GM21786 (cell line): ENCODE measurements around the gene PTPN14.
A peak's percentile ranks its signal among the peaks of the same experiment; 100 is the strongest.

Experiments
- ATAC-seq: cut with Tn5 transposase; IDR thresholded peaks from one replicate; pipeline ENCODE4 v1.9.1; 2021; ENCODE audit not compliant: unreplicated experiment

The PTPN14 gene

DNA sequence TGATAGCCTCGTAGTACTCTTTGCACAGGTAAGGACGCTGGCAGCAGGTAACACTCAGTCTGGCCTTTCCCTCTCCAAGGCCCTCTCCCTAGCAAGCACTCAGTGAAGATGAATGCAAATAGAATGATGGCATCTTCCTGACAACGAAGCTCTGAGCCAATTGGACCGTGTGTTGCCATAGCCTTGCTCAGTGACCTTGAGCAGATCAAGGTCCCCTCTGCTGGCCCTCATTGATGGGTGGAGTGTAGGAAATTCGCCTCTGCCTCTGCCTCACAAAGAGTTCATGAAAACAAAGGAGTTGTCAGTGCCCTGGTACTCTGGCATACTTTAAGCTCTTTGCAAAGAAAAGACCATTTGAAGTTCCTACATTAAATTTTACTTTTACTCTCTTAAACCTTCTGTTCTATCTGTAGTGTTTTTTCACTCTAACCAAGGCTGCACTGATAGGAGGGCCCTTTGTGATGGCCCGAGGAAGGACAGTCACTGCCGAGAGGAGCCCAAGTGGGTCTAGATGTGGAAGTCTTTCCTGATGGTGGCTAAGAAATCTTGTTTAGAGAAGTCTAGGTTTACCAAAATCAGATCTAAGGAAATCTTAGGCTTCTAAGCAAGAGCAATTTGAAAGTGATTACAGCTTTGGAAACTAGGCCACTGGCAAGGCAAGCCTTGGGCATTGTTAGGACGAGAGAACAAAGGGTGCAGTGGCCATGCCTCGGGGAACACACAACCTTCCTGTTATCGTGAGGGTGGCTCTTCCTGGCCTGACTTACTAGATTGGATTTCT, 232.3 kb downstream of the PTPN14 start:
- ATAC-seq: no peak

DNA sequence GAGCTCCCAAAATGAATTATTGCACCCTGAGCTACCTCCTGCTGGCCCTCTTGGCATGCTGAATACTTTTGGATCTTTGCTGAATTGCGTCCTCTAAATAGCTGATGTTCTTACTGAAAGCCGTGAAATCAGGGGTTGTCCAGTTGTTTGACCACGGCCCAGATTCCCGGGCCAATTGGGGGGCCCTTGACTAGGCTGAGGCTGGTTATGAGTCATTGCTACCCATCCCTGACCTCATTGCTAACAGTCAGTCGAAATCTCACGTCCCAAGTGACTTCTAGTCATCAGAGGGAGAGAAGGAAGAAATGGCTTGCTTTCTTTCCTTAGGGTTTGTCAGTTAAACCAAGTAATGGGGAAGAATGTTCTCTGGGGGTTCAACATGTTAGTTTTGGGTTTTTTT, 233.0 kb downstream of the PTPN14 start:
- ATAC-seq: peak; percentile 45

DNA sequence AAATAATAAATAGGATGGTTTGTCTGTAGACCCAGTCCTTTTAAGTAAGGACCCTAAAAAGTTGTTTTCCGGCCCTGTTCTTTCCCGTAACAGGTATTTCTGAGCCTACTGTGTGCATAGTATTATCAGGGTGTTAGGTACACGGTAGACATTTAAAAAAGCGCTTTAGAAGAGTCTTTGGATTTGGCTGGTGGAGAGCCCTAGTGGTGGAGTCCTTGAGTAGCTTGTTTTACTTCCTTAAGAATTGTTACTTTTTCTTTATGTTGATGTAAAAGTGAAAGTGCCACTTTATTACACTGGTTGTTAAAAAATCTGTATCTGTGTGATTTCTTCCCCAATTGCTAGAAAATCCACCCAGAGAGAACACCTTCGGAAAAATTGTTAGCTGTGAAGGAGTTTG, 233.7 kb downstream of the PTPN14 start:
- no peak for ATAC-seq

DNA sequence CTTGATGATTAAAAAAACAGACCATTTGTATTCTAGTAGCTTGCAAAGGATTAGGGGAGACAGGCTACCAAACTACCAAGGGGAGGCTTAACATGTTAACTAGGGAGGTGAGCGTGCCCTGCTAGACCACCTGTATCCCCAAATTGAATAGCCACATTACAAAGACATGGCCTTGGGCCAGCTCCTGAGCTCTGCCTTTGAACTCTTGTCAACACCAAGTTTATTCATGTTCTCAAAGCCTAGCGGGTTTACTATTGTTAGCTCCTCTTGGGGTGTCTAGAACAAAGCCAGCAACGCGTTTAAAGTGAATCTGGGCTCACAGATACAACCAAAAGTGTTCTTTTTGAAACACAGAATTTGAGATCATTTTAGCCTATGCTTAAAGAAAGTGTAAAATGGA, 234.1 kb downstream of the PTPN14 start:
- ATAC-seq: no peak

DNA sequence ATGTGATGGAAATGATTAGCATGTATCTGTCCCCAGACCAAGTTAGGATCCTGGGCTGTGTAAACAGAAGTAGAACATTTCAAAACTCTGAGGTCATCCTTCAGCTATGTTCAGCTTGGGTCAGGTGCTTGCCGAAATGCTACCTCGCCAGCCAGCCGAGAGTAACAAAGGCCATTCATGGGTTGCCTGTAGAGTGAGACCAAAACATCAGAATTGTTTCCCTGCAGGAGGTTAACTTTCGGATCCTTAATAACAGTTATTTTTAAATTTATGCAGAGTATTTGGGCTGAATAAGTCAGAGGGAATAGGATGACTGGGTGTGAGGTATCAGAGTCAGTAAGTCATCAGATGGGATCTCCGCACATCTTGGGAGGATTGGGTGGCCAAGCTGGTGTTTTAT, 234.8 kb downstream of the PTPN14 start:
- no peak for ATAC-seq

DNA sequence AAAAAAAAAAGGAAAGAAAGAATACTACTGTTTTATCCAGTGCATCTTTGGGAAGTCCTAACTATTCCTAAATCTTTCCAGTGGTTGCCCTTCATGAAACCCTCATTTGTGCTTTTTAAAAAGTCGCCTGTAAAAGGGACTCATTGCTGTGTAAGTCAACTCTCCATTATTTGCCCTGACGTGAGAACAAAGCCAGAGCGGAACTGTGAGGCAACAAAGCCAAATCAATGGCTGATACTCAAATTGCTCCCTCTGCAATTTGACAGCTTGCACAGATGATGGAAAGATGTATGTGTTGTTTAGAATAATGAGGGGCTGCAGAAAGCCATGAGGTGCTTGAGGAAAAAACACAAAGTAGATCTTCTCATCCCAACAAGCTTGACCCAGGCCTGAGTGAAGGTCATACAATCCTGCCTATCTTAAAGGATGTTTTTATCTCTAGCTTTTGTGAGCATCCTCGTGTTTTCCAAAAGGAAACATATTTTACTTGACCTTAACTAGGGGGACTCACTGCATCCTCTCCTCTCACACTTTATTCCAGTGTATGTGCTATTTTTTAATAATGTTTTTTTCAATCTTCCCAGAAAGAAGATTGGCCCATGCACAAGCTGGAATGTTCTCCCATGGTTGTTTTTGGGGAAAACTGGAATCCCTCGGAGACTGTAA, 237.1 kb downstream of the PTPN14 start:
- no peak for ATAC-seq

DNA sequence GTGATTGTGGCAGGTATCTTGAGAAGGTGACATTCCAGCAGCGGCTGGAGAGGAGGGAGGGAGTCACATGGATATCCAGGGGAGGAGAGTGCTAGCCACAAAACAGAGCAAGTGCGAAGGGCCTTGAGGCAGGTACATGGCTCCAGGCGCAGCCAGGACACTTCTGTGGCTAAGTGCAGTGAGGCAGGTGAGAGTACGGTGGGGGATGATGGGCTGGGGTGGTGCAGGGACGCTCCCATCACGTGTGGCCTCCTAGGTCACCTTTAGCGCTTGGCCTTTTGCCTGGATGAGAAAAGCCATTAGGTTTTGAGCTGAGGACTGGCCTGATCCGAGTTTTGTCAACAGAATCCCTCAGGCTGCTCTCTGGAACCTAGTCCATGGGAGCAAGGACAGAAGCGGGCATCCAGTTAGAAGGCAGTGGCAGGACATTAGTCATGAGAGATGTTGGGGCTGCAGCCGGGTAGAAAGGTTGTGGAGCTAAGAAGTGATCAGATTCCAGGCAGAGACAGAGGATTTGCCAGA, 238.8 kb downstream of the PTPN14 start:
- no peak for ATAC-seq

DNA sequence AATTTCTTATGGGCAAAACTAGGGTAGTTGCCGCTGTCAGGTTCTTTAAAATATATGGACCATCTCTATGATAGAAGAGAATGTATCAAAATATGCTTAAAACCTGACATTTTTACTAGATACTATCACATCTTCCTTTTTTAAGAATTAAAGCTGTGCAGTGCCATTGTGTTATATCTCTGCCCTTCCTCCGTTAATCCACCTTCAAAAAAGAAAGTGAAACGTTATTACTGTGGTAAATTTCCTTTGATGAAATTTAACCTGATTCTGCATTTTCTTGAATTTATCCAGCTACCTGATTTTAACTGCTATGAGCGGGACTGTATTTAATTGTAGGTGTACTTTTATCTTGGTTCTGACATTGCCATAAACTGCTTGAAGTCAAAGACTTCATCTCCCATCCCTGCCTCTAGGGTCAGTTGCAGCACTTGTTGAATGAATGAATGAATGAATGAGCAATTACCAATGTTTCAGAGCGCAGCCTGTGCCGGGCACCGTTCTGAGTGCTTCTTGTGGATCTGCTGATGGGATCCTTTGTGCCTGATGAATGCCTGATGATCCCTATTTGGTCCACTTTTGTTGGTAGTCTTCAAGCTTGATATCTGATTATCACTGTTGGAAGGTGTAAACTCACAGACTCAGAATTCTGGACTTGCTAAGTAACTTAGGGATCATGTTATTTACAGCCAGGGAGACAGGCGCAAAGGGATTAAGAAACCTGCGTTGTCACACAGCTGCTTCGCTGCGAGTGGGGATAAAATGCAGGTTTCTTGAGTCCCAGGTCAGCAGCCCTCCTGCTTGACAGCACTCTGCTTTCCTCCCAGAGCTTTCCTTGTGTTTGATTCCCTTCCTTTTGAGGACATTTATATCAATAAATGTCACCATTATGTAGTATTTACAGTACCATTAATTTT, 240.4 kb downstream of the PTPN14 start:
- ATAC-seq: no peak

DNA sequence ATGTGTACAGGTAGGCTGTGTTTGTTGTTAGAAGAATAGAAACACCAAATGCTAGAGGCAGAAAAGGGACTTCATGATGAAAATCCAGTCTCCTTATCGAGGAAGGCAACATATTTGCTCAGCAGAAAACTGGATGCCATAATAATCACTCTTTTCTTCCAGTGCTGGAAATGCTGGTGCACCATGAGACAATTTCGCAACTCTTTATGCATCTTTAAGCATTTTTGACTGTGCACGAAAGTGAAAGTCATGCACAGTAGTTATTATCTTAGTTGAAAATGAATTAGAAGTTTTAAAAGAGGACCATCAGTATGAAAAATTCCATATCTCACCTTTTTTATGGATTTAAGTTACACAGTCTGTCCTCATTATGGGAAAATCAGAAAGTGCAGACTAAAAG, 241.4 kb downstream of the PTPN14 start:
- ATAC-seq: peak; percentile 44

DNA sequence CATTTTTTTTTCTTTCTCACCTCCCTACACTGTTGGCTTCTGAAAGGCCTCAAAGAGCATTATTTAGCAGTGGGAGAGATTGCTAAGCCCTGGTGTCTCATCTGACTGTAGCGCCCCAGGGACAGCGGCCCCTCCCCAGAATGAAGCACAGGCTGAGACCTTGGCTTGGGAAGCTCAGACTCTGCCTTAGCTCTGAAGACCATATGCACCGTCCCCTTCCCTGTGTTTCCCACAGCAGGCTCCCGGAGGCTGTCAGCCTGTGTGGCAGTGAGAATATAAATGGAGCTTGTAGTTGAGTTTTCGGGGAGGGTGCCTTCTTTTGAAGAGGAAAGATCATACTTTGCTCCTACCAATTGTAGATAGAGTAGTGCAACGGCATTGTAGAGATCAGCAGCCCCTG, 245.1 kb downstream of the PTPN14 start:
- no peak for ATAC-seq

DNA sequence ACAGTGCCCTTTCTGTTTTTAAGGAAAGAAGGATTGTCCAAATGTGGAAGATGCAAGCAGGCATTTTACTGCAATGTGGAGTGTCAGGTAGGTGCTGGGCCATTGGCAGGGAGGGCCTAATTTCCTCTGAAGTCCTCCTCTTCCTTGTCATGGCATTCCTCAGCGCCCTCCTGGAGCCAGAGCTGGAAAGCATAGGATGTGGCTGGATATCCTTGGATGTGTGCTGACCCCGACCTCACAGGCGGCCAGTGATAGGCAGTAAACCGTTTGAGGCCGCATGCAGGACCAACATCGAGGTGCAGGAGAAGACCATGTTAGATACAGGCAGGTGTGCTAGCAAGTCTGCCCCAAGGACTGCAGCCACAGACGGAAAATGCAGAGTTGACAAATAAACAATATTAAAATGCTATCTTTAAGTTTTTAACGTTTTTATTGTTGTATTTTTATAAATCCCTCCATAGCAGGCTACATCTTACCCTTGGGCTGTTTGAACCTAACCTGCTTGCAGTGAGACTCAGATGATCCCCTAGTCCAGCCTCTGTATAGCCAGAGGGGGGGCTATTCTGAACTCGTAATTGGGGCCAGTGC, 246.1 kb downstream of the PTPN14 start:
- ATAC-seq: no peak

DNA sequence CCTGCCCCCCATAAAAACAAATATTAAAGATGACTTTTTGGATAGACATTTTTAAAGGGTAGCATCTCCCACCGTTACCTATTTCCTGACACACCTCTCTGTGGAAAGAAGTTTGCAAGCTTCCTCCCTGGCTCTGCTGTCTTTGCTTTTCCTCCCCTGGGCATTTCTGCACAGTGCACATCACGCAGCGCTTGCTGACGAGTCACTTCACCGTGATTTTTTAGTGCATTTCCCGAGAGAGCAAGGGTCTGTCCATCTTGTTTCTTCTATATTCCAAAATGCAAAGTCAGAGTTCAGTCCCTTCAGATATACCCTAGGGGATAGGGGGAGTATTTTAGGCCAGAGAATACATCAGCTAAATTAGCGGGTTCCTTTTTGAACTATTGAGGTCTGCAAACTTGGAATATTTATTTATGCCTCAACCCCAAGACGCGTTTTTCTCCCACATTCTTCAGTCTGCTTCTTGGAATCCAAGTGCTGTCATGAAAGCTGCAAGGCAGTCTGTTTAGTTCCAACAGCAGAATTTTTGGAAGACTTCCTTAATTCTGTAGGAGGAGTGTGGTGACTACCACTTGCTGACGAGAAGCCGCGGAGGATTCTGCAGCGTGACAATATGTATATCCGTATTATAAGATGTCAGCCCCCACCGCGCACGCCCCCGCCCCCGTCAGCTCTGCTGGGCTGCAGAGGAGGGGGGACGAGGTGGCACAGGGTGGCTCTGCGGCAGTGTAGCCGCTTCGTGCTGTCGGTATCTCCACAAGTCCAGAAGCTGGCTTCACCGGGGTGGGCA, 248.1 kb downstream of the PTPN14 start:
- no peak for ATAC-seq

DNA sequence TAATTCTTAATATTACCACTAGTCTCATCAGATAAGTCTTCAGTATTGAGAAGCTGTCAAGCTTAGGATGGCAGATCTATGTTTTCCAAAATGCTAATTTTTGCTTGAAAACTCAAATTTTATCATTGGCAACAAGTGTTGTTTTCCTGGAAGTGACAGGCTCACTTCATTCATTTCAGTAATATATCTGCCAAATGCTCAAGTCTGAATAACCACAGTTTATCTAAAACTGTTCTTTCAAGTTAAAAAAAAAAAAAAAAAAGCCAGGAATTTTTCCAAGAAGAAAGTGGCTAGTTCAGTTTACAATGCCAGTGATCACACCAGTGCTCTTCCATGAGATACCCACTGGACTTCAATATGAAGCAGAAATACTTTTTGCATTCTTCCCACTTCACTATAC, 249.9 kb downstream of the PTPN14 start:
- ATAC-seq: no peak

DNA sequence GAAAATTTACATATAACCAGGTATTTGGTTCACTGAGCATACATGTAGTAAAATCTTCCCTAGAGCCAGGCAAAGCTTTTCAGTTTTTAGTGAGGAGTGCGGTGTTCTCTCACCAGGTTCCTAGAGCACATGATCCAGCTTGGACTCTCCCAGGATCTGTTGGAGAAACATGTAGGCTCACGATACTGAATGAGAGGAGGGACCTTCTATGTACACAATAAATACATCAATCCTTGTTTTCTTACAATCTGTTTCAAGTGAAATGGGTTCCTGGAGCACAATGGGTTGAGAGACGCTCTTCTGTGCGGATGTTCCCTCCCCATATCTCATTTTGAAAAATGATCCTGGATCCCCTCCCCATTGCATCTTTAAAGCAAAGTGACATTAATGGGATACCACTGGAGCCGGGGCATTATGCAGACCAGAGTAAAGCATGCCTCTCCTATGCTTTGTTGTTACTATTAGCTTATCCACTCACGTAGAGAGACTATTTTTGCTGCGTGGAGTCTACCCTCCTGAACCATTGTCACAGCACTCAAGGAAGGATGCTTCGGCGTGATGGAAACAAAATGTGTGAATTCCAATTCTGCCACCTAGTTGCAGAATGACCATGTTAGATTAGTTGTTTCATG, 251.1 kb downstream of the PTPN14 start:
- ATAC-seq: no peak
